CD4-positive, CD25-positive, alpha-beta regulatory T cell (primary cell): ENCODE data around the gene ZNF830. TPM values are rescaled to one million over a fixed set of nuclear protein-coding genes. Genes with fewer than 3 reads are reported as not detected.

Experiments
- ATAC-seq, 2 donors: fragments of 150-1000 bp; cut with Tn5 transposase; one replicate each; pipeline ENCODE4 v1.10.0; 2021; ENCODE audit warnings: low read depth in 2 of 2, moderate number of reproducible peaks in 2 of 2, moderate library complexity in 1 of 2
- DNase-seq, 3 donors: peaks; one replicate each; pipeline versions ENCODE4 v3.0.0 to v3.0.0-alpha.2; 2012 to 2022; ENCODE audit warnings: mixed read lengths in 1 of 3
- H3K27ac ChIP-seq: one replicate; pipeline ENCODE4 v1.7.0; 2013; ENCODE audit warnings: mild to moderate bottlenecking, low read length; ENCODE audit not compliant: insufficient read depth, poor library complexity, severe bottlenecking
- H3K27me3 ChIP-seq: one replicate; pipeline ENCODE4 v1.7.0; 2013; ENCODE audit warnings: low read length; ENCODE audit not compliant: control insufficient read depth, insufficient read depth
- H3K36me3 ChIP-seq: one replicate; pipeline ENCODE4 v1.7.0; 2013; ENCODE audit warnings: mild to moderate bottlenecking, low read length, moderate library complexity; ENCODE audit not compliant: control insufficient read depth, insufficient read depth
- H3K4me1 ChIP-seq: 2 replicates; pipeline ENCODE4 v1.7.0; 2013; ENCODE audit warnings: mild to moderate bottlenecking, low read length; ENCODE audit not compliant: insufficient read depth, control insufficient read depth, poor library complexity, severe bottlenecking
- H3K4me3 ChIP-seq: one replicate; pipeline ENCODE4 v1.7.0; 2013; ENCODE audit warnings: low read depth, mild to moderate bottlenecking, low read length, moderate library complexity
- H3K9me3 ChIP-seq, 2 experiments: 1 replicate in 1 of 2; 2 replicates in 1 of 2; pipeline ENCODE4 v1.7.0; 2013; ENCODE audit warnings: low read length in 2 of 2, mild to moderate bottlenecking in 1 of 2, moderate library complexity in 1 of 2; ENCODE audit not compliant: control insufficient read depth in 2 of 2
- H3K27ac Mint-ChIP-seq, 3 donors: one replicate each; pipeline ENCODE4 v1.8.0; 2020 to 2022; ENCODE audit warnings: mild to moderate bottlenecking in 3 of 3, mixed read lengths in 3 of 3, moderate library complexity in 2 of 3
- H3K27me3 Mint-ChIP-seq: one replicate; pipeline ENCODE4 v1.8.0; 2022; ENCODE audit warnings: mild to moderate bottlenecking, mixed read lengths
- H3K36me3 Mint-ChIP-seq: one replicate; pipeline ENCODE4 v1.8.0; 2020; ENCODE audit warnings: mixed read lengths
- H3K4me1 Mint-ChIP-seq, 4 donors: one replicate each; pipeline ENCODE4 v1.8.0; 2020 to 2022; ENCODE audit warnings: mixed read lengths in 4 of 4, mild to moderate bottlenecking in 1 of 4
- H3K4me3 Mint-ChIP-seq, 4 donors: one replicate each; pipeline ENCODE4 v1.8.0; 2020 to 2022; ENCODE audit warnings: mild to moderate bottlenecking in 4 of 4, mixed read lengths in 4 of 4, moderate library complexity in 3 of 4
- H3K9me3 Mint-ChIP-seq, 7 donors: one replicate each; pipeline ENCODE4 v1.8.0; 2020 to 2022; ENCODE audit warnings: mixed read lengths in 7 of 7, mild to moderate bottlenecking in 3 of 7, moderate library complexity in 2 of 7
- polyA plus RNA-seq, 4 donors: library from polyadenylated mRNA; unstranded; fragments of 300-500 nt; fragmentation: Illumina TruSeq; gene quantifications; one replicate each; pipeline ENCODE4 v1.2.3, GENCODE V29; 2021
- total RNA-seq: library from RNA; stranded (reverse); gene quantifications from one replicate; pipeline ENCODE4 v1.2.3, GENCODE V29; 2022

Gene ZNF830
- total and polyA plus RNA-seq, 5 donors from 2014 or later, result 15.8 to 36.4 (median 22.7) TPM

DNA sequence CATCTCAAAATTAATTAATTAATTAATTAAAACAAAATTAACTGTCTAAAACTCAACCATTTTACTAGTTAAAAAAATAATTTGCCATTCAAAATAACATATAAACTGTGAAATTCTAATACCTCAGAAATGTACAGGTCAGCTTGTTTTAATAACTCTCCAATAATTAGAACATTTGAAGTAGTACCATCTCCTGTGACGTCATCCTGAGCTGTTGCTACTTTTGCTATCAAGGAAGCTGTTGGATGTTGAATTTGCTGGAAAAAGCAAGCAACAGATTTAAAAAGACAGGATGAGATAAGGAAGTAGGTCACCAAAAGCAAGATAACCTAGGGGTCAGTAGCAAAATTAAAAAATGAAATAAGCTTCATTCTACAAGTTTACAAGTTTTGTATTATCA, 2.9 kb upstream of the ZNF830 start:
- peaks cover 8% of the 10 kb centered on the region for H3K36me3 Mint-ChIP-seq
- no peak overlapping the region for H3K4me3 Mint-ChIP-seq
- Histone ChIP-seq H3K36me3 (peaks cover under 1% of the 10 kb centered on the region), H3K4me1 (peaks cover 21% of the 10 kb centered on the region), H3K9me3 (no peaks in the 10 kb centered on the region), H3K27ac (no peak overlapping the region), H3K4me3 (no peak overlapping the region), H3K27me3 (no peaks in the 10 kb centered on the region)
- H3K27ac Mint-ChIP-seq, result no peak overlapping the region
- peaks cover 0 to 4% (median 0%) of the 10 kb centered on the region in 7 donors for H3K9me3 Mint-ChIP-seq
- no peak for DNase-seq
- peaks cover 15% of the 10 kb centered on the region for H3K27me3 Mint-ChIP-seq
- peaks cover 11 to 31% (median 19%) of the 10 kb centered on the region in 4 donors for H3K4me1 Mint-ChIP-seq
- ATAC-seq, result no peak

DNA sequence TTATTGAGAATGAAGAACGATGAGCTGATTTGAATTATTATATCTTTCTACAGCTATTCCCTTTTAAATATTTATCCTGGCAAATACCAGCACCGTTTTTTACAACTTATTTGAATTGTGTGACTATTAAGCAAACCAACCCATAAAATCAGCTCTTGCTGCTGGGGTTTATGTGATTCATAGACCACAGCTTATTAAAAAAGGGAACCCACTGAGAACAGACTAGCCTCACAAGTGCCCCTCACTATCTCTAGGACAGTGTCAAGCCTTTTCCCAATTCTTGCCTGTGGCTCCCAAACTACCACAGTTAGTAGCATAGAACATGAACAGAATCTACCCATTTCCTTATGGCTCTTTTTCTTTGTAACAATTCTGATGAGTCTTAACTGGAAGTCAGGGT, 12.8 kb downstream of the ZNF830 start:
- Mint-ChIP-seq H3K27me3 (no peaks in the 10 kb centered on the region), H3K36me3 (peaks cover 3% of the 10 kb centered on the region), H3K9me3 (no peaks in the 10 kb centered on the region), H3K27ac (peak overlapping the region in 1 of 3 donors; percentile 63), H3K4me3 (no peak overlapping the region), H3K4me1 (peaks cover 0 to 12% (median 8%) of the 10 kb centered on the region in 4 donors)
- no peaks in the 10 kb centered on the region for H3K27me3 ChIP-seq
- H3K27ac ChIP-seq, result no peak overlapping the region
- no peak for DNase-seq
- no peaks in the 10 kb centered on the region for H3K9me3 ChIP-seq
- H3K36me3 ChIP-seq, result no peaks in the 10 kb centered on the region
- H3K4me3 ChIP-seq, result no peak overlapping the region
- no peaks in the 10 kb centered on the region for H3K4me1 ChIP-seq
- ATAC-seq, result no peak

DNA sequence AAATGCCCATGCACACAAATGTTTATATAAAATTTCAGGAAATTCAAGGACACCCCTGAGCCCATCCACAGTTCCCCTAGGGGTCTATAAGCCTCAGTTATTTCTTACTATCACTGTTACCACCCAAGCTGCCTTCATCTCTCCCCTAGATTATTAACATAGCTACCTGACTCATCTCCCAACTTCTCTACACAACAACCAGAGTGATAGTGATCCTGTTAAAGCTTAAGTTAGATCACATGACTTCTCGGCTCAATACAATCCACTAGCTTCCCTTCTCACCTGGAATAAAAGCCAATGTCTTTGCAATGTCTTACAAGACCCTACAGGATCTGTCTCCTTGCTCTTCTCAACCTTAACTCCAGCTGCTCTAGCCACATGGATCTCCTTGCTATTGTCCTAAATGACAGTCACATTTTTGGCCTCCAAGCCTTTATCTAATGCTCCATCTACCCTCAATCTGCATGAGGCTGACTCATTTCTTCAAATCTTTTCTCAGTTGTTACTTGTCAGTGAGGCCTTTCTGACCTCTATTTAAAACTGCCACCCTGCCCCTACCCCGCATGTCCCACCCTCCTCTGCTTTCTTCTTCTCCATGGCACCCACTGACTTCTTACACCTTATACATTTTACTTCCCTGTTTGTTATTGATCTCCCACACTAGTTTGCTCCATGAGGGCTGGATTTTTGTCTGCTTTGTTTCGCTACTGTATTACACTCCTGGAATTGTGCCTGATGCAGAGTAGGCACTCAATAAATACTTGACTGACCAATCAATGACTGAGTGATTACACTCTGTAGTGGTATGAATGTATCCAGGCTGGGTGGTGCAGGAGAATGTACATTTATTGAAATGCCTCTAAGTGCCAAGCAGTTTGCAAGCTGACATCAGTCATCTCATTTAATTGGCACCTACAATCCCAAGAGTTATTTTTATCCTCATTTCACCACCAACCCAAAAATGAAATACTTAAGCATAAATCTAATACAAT, 13.8 kb downstream of the ZNF830 start:
- H3K9me3 ChIP-seq, result no peaks in the 10 kb centered on the region
- H3K27ac ChIP-seq, result no peak overlapping the region
- no peak overlapping the region for H3K4me3 ChIP-seq
- no peaks in the 10 kb centered on the region for H3K36me3 ChIP-seq
- Mint-ChIP-seq H3K4me3 (no peak overlapping the region), H3K9me3 (no peaks in the 10 kb centered on the region), H3K36me3 (no peaks in the 10 kb centered on the region), H3K4me1 (peaks cover 8 to 21% (median 15%) of the 10 kb centered on the region in 4 donors), H3K27ac (no peak overlapping the region), H3K27me3 (no peaks in the 10 kb centered on the region)
- H3K27me3 ChIP-seq, result no peaks in the 10 kb centered on the region
- H3K4me1 ChIP-seq, result peaks cover 6% of the 10 kb centered on the region
- DNase-seq (peak in 1 of 3 donors; percentile 40), ATAC-seq (peak in 1 of 2 donors; percentile 37)

DNA sequence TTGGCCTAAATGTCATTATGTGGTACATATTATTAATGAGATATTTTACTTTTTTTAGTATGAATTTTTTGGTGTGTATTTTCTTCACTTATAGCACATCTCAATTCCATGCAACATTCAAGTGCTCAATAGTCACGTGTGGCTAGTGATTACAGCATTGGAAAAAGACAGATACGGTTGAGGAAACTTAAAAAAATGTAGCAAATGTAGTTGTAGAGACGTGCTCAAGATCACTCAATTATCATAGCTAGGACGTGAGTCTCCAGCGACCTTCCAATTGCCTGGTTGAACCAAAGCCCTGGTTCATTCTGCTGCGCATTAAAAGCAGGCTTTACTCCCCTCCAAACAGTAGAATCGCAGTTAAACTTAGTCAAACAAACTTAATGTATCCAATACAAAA, 17.8 kb downstream of the ZNF830 start:
- Histone ChIP-seq H3K27me3 (no peaks in the 10 kb centered on the region), H3K27ac (no peak overlapping the region), H3K9me3 (no peaks in the 10 kb centered on the region), H3K4me1 (peaks cover 25% of the 10 kb centered on the region), H3K36me3 (peaks cover 6% of the 10 kb centered on the region), H3K4me3 (no peak overlapping the region)
- DNase-seq, result no peak
- Mint-ChIP-seq H3K36me3 (peaks cover 5% of the 10 kb centered on the region), H3K9me3 (no peaks in the 10 kb centered on the region), H3K27me3 (no peaks in the 10 kb centered on the region), H3K4me1 (peaks cover 32 to 54% (median 46%) of the 10 kb centered on the region in 4 donors), H3K27ac (peak overlapping the region in 1 of 3 donors; percentile 96), H3K4me3 (peak overlapping the region; percentile 31 to 82 (median 59))
- ATAC-seq, result no peak

DNA sequence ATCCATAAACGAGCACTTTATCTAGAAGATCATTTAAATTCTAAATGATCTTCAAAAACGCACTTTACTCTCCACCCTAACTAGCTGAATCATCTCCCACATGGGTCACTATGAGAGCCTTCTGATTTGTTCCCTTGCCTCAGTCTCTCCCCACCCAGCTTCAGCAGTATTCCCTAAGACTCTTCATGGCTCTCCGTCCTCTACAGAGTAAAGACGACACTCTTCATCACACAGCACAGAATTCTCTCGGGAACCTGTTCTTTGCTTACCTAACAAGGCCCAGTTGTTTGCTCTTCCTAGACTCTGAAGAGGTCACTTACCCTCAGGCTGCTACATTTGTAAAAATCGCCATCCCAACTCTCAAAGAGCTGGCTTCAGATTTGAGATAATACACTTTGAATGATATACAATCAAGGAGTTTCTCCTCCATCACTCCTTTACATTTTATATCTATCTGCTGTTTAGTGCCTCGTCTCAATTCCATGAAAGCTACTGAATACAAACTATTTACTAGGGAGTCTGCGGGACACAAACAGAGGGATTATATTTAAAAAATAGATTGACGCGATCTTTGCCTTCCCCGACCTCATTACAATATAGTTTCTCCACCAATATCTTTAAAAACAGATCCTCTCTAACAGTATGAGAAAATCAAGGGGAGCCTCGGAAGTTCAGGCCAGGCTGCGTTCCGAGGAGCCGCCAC, 18.5 kb downstream of the ZNF830 start:
- Histone ChIP-seq H3K36me3 (peaks cover 6% of the 10 kb centered on the region), H3K4me3 (peak overlapping the region; percentile 75), H3K4me1 (peaks cover 25% of the 10 kb centered on the region), H3K9me3 (no peaks in the 10 kb centered on the region), H3K27me3 (no peaks in the 10 kb centered on the region), H3K27ac (peak overlapping the region; percentile 94)
- no peak for DNase-seq
- peak overlapping the region; percentile 82 to 95 (median 93) for H3K4me3 Mint-ChIP-seq
- H3K36me3 Mint-ChIP-seq, result peaks cover 5% of the 10 kb centered on the region
- peak overlapping the region; percentile 96 to 99 (median 98) for H3K27ac Mint-ChIP-seq
- no peaks in the 10 kb centered on the region for H3K9me3 Mint-ChIP-seq
- H3K4me1 Mint-ChIP-seq, result peaks cover 35 to 58% (median 47%) of the 10 kb centered on the region in 4 donors
- ATAC-seq, result no peak
- H3K27me3 Mint-ChIP-seq, result no peaks in the 10 kb centered on the region

DNA sequence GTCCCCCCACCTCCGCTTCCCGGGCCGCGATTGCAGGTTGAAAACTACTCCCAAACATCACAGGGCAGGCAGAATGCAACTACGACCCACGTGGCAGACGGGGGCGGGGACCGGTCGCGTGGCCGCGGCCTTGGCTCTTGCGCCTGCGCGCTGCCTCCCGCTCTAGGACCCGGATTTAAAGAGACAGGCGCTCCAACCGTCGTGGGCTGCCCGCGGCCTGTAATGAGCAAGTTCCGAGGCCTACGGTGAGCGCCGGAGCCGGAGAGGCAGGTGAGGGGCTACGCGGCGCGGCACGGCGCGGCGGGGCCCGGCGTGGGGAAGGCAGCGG, 19.0 kb downstream of the ZNF830 start, which contains the start of gene LIG3:
LIG3 (plus strand) TSS at position 160 of the 328 bp plus-strand sequence. CDS start 2,494 bp downstream, outside the sequence.
- Mint-ChIP-seq H3K36me3 (peaks cover 6% of the 10 kb centered on the region), H3K4me1 (peaks cover 35 to 59% (median 47%) of the 10 kb centered on the region in 4 donors), H3K27ac (peak within 1 kb of the TSS; percentile 96 to 99 (median 98)), H3K9me3 (no peaks in the 10 kb centered on the region), H3K27me3 (no peaks in the 10 kb centered on the region), H3K4me3 (peak within 1 kb of the TSS; percentile 93 to 95 (median 94))
- DNase-seq, result peak; percentile 90 to 94 (median 92)
- Histone ChIP-seq H3K4me3 (peak within 1 kb of the TSS; percentile 86), H3K4me1 (peaks cover 25% of the 10 kb centered on the region), H3K27ac (peak within 1 kb of the TSS; percentile 94), H3K36me3 (peaks cover 6% of the 10 kb centered on the region), H3K27me3 (no peaks in the 10 kb centered on the region), H3K9me3 (no peaks in the 10 kb centered on the region)
- peak; percentile 84 for ATAC-seq

DNA sequence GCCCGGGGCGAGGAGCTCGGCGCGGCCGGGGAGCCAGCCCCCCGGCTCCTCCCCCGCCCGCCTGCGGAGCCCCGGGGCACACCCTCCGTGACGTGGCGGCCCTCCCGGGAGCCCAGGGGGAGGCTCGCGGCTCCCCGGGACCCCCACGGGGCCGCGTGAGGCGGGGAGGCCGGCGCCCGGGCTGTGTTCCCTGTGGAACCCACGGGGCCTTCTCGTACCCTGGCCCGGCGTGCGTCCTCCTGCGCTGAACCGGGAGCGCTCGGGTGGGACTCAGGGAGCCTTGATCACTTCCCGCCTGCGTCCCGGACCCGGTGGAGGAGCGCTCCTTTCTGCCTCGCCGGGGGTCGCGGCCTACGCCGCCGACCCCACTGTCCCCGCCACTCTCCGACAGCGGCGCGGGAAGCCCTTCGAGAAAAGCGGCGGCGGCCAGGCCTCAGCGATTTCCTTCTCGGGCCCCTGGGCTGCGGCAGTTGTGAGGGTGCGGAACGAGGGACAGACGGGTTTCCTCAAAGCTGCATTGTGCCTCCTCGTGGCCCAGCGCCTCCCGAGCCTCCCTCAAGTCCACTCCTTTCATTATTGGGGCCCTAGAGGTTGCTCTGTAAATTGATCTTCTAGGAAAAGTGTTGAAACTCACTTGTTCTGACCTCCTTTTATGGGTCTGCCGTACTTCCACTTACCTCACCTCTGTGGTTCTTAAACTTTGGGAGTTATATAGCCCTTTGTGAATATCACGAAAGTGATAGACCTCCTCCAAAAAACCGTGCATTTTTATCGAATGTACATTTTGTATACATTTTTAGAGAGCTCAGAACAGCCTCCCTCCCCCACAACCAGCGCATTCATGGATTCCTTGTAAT, 19.6 kb downstream of the ZNF830 start:
- no peaks in the 10 kb centered on the region for H3K27me3 ChIP-seq
- peak; percentile 71 to 91 (median 76) for DNase-seq
- Mint-ChIP-seq H3K36me3 (peaks cover 8% of the 10 kb centered on the region), H3K4me3 (peak overlapping the region; percentile 85 to 94 (median 94)), H3K27ac (peak overlapping the region; percentile 91 to 97 (median 96)), H3K9me3 (no peaks in the 10 kb centered on the region), H3K27me3 (no peaks in the 10 kb centered on the region), H3K4me1 (peaks cover 35 to 64% (median 48%) of the 10 kb centered on the region in 4 donors)
- peak overlapping the region; percentile 86 for H3K4me3 ChIP-seq
- H3K27ac ChIP-seq, result peak overlapping the region; percentile 94
- H3K36me3 ChIP-seq, result peaks cover 6% of the 10 kb centered on the region
- H3K9me3 ChIP-seq, result no peaks in the 10 kb centered on the region
- ATAC-seq, result peak; percentile 79 to 81
- H3K4me1 ChIP-seq, result peaks cover 25% of the 10 kb centered on the region
